NAMALWA (cell line): Measurements from ENCODE around the gene RUSF1.
A peak's percentile ranks its signal among the peaks of the same experiment; 100 is the strongest.
"Not testable (repeated sequence)": the region's sequence is repeated elsewhere in the genome, so short reads cannot be mapped to it uniquely, and the experiment has no call there.

Experiments
- DNase-seq: peaks from one replicate; pipeline ENCODE4 v3.0.0-alpha.2; 2015; ENCODE audit warnings: low spot score

The RUSF1 gene

GRCh38 chr16:31487071-31487719 is 21.0 kb downstream of the RUSF1 start:
- DNase-seq, result no peak

- no peak for DNase-seq
Observed at GRCh38 chr16:31486045-31486444, 22.1 kb downstream of the RUSF1 start.

- no peak for DNase-seq
Observed at GRCh38 chr16:31485571-31485970, 22.6 kb downstream of the RUSF1 start.

GRCh38 chr16:31484491-31485171 is 23.6 kb downstream of the RUSF1 start:
- DNase-seq, result no peak

- DNase-seq, result not testable (repeated sequence)
Observed at GRCh38 chr16:31484048-31484447, 24.1 kb downstream of the RUSF1 start.

- DNase-seq, result no peak
Observed at GRCh38 chr16:31483081-31483480, 25.1 kb downstream of the RUSF1 start, which contains the start of gene SLC5A2. Gene SLC5A2 (plus strand): TSS chr16:31483123. CDS start chr16:31483137, 14 bp downstream.

- no peak for DNase-seq
Observed at GRCh38 chr16:31480851-31481536, 27.2 kb downstream of the RUSF1 start.

- DNase-seq, result no peak
Observed at GRCh38 chr16:31479751-31480150, 28.4 kb downstream of the RUSF1 start.

GRCh38 chr16:31478956-31479355 is 29.2 kb downstream of the RUSF1 start:
- no peak for DNase-seq

- no peak for DNase-seq
Observed at GRCh38 chr16:31477220-31478216, 30.7 kb downstream of the RUSF1 start.

- peak; percentile 58 for DNase-seq
Observed at GRCh38 chr16:31476303-31477219, 31.6 kb downstream of the RUSF1 start.

- DNase-seq, result no peak
Observed at GRCh38 chr16:31475946-31476302, 32.3 kb downstream of the RUSF1 start.

GRCh38 chr16:31474773-31475738 is 33.1 kb downstream of the RUSF1 start:
- no peak for DNase-seq

- no peak for DNase-seq
Observed at GRCh38 chr16:31474173-31474714, 33.9 kb downstream of the RUSF1 start.

GRCh38 chr16:31473264-31473984 is 34.8 kb downstream of the RUSF1 start:
- DNase-seq, result no peak

GRCh38 chr16:31472709-31473203 is 35.4 kb downstream of the RUSF1 start:
- peak; percentile 68 for DNase-seq

GRCh38 chr16:31471875-31472708 is 36.1 kb downstream of the RUSF1 start, which contains the start of gene TGFB1I1:
Gene TGFB1I1 (plus strand): TSS chr16:31472152. CDS start chr16:31472189, 37 bp downstream.
- no peak for DNase-seq
